K562 (cell line): ENCODE data around the gene SLC4A4. TPM values are rescaled to one million over a fixed set of nuclear protein-coding genes. Genes with fewer than 3 reads are reported as not detected.

Experiments used
- ATAC-seq: fragments of 200-7000 bp; cut with Tn5 transposase; 3 replicates; pipeline ENCODE4 v1.9.1; 2020; ENCODE audit warnings: moderate library complexity
- BruUV-seq: library from RNA; stranded (reverse); fragments of 400-500 nt; replicated peaks from 2 replicates; lab custom pipeline; 2021; lab: Mats Ljungman, UMichigan
- CTCF ChIA-PET: fragments of 300-600 bp; formaldehyde crosslinking; extraction: SDS; loops from one replicate; lab custom pipeline; 2021; ENCODE audit warnings: low intra/inter-chr PET ratio; lab: Yijun Ruan, JAX
- POLR2A ChIA-PET: fragments of 300-600, 350-650 bp; sonication (Branson Sonifier 250); formaldehyde crosslinking; extraction: SDS; loops from one replicate; lab custom pipeline; 2021; ENCODE audit warnings: antibody characterized with exemption, inconsistent platforms; lab: Yijun Ruan, JAX
- DNase-seq, 4 experiments: peaks; one replicate each; pipeline versions ENCODE4 v3.0.0 to v3.0.0-alpha.2; 2011 to 2018; ENCODE audit warnings: low spot score in 3 of 4, mixed read lengths in 3 of 4; ENCODE audit errors: extremely low read depth in 1 of 4
- FAIRE-seq: peaks from 2 replicates; lab custom pipeline; 2011; peaks lifted over from hg19 to GRCh38; lab: Jason Lieb, UNC
- H2AFZ ChIP-seq: 2 replicates; pipeline ENCODE4 v1.6.0; 2011; ENCODE audit warnings: low read depth, low read length, control low read depth, inconsistent platforms
- H3K27ac ChIP-seq: fragments of 200-600 bp; 3 replicates; pipeline ENCODE4 v1.8.0; 2011; ENCODE audit warnings: low read depth, mild to moderate bottlenecking, control low read depth, inconsistent platforms, low read length, moderate library complexity, mixed read lengths; ENCODE audit errors: extremely low read depth
- H3K27me3 ChIP-seq, 2 experiments: fragments of 300-600 bp in 1 of 2; 2 replicates in 1 of 2; 3 replicates in 1 of 2; pipeline versions ENCODE4 v1.6.0 to v1.8.0; 2011; ENCODE audit warnings: inconsistent platforms in 2 of 2, low read length in 2 of 2, mild to moderate bottlenecking in 1 of 2, mixed read lengths in 1 of 2, moderate library complexity in 1 of 2; ENCODE audit not compliant: control insufficient read depth in 2 of 2, insufficient read depth in 2 of 2
- H3K36me3 ChIP-seq: fragments of 300-600 bp; 3 replicates; pipeline ENCODE4 v1.8.0; 2011; ENCODE audit warnings: mild to moderate bottlenecking, low read length, inconsistent platforms; ENCODE audit not compliant: control insufficient read depth, insufficient read depth
- H3K4me1 ChIP-seq, 2 experiments: fragments of 200-600 bp in 1 of 2; replicated peaks in 1 of 2; 2 replicates in 1 of 2; 3 replicates in 1 of 2; pipeline versions ENCODE4 v1.5.1 to v1.8.0; 2011; ENCODE audit warnings: inconsistent platforms in 2 of 2, low read length in 2 of 2, mild to moderate bottlenecking in 1 of 2, mixed read lengths in 1 of 2, moderate library complexity in 1 of 2; ENCODE audit not compliant: control insufficient read depth in 2 of 2, insufficient read depth in 2 of 2
- H3K4me2 ChIP-seq: 2 replicates; pipeline ENCODE4 v1.6.1; 2011; ENCODE audit warnings: low read length, control low read depth, inconsistent platforms, mixed read lengths; ENCODE audit not compliant: insufficient read depth
- H3K4me3 ChIP-seq: fragments of 200-600 bp; sonication (generic), shearing (Covaris generic); 2 replicates; pipeline ENCODE4 v1.5.1; 2016; ENCODE audit warnings: control low read depth, inconsistent platforms
- H3K79me2 ChIP-seq: fragments of 200-600 bp; 3 replicates; pipeline ENCODE4 v1.8.0; 2011; ENCODE audit warnings: low read length, inconsistent platforms; ENCODE audit not compliant: control insufficient read depth, insufficient read depth
- H3K9ac ChIP-seq, 2 experiments: 2 replicates each; pipeline versions ENCODE4 v1.6.0 to v1.6.1; 2011; ENCODE audit warnings: low read depth in 2 of 2, low read length in 2 of 2, control low read depth in 1 of 2, inconsistent platforms in 1 of 2, mild to moderate bottlenecking in 1 of 2, mixed read lengths in 1 of 2; ENCODE audit not compliant: insufficient read depth in 1 of 2
- H3K9me1 ChIP-seq: one replicate; pipeline ENCODE4 v1.6.0; 2011; ENCODE audit warnings: inconsistent platforms, mild to moderate bottlenecking, low read length, moderate library complexity; ENCODE audit not compliant: control insufficient read depth, insufficient read depth
- H3K9me3 ChIP-seq: replicated peaks from 2 replicates; pipeline ENCODE4 v1.5.1; 2011; ENCODE audit warnings: low read depth, low read length, inconsistent platforms; ENCODE audit not compliant: control insufficient read depth, insufficient read depth
- H4K20me1 ChIP-seq: replicated peaks from 2 replicates; pipeline ENCODE4 v1.6.1; 2011; ENCODE audit warnings: low read length, inconsistent platforms, mixed read lengths; ENCODE audit not compliant: control insufficient read depth, insufficient read depth
- ARID1B ChIP-seq: fragments of 450-650 bp; IDR thresholded peaks from 2 replicates; pipeline ENCODE4 v1.6.1; 2016; ENCODE audit warnings: antibody characterized with exemption, mild to moderate bottlenecking, inconsistent platforms
- ETV1 ChIP-seq: fragments of 450-650 bp; conservative IDR thresholded peaks from 2 replicates; pipeline ENCODE4 v1.6.1; 2016; ENCODE audit warnings: missing genetic modification characterization, control low read depth, low read depth, missing compliant biosample characterization
- NFIC ChIP-seq: fragments of 450-650 bp; IDR thresholded peaks from 2 replicates; pipeline ENCODE4 v1.6.1; 2017; ENCODE audit warnings: mild to moderate bottlenecking, inconsistent platforms
- NFRKB ChIP-seq: fragments of 450-650 bp; IDR thresholded peaks from 2 replicates; pipeline ENCODE4 v1.6.1; 2016; ENCODE audit warnings: low read depth
- USF2 ChIP-seq: sonication (generic); formaldehyde crosslinking; IDR thresholded peaks from 2 replicates; pipeline ENCODE4 v1.5.0; 2020; ENCODE audit warnings: missing genetic modification reagents
- ZBTB1 ChIP-seq: sonication (generic); formaldehyde crosslinking; IDR thresholded peaks from 2 replicates; pipeline ENCODE4 v1.8.1; 2023; ENCODE audit warnings: missing genetic modification reagents, low read depth, mild to moderate bottlenecking, borderline replicate concordance
- ZNF384 ChIP-seq: IDR thresholded peaks from 2 replicates; pipeline ENCODE4 v1.6.1; 2012; ENCODE audit warnings: low read depth, low read length, improper control_type of control experiment
- ZNF512 ChIP-seq: IDR thresholded peaks from 2 replicates; pipeline ENCODE4 v1.6.1; 2016; ENCODE audit warnings: missing genetic modification characterization, missing compliant biosample characterization
- WGBS: fragments of 100-300 bp; shearing (Covaris generic); methylation state at CpG from one replicate; pipeline ENCODE4 v1.1.6; 2016; ENCODE audit warnings: low coverage, mixed read lengths; ENCODE audit not compliant: insufficient coverage; ENCODE audit errors: missing lambda C conversion rate; 5-methylcytosine and 5-hydroxymethylcytosine counted together
- in situ Hi-C: fragments of 300-500 bp; cut with MboI; formaldehyde crosslinking; loops from 4 replicates; pipeline ENCODE4 v1.15.0; 2018; ENCODE audit warnings: inconsistent platforms, mixed read lengths
- intact Hi-C: fragments of 100-400 bp; cut with micrococcal nuclease; formaldehyde crosslinking; loops from 2 replicates; pipeline ENCODE4 v1.14.2; 2022
- polyA plus RNA-seq, 8 experiments: library from polyadenylated mRNA; depleted of rRNA in 4 of 8; stranded (reverse) in 5 of 8; unstranded in 3 of 8; fragments of >200 nt; fragmentation: Nextera tagmentation in 2 of 8; fragmentation: Illumina TruSeq in 1 of 8; extraction: Ambion mirVana in 2 of 8; extraction: Trizol in 1 of 8; gene quantifications; 2 replicates each; pipeline versions ENCODE4 v1.2.1 to v1.2.3, GENCODE V29; 2011 to 2014; ENCODE audit warnings: inconsistent platforms in 1 of 8, missing spikeins in 1 of 8
- total RNA-seq, 7 experiments: library from RNA; depleted of rRNA in 6 of 7; stranded (reverse); fragments of >200 nt in 6 of 7; fragmentation: Illumina TruSeq in 2 of 7; extraction: Trizol in 2 of 7; gene quantifications; 2 replicates each; pipeline versions ENCODE4 v1.2.1 to v1.2.3, GENCODE V29; 2011 to 2021; ENCODE audit warnings: low replicate concordance in 1 of 7

Gene SLC4A4
- total and polyA plus RNA-seq, 9 of the 15 experiments (the other 6 are each of a cell fraction or from before 2014, with no cell fraction given) = 0.01 to 0.18 (median 0.07) TPM; not detected in 2

GRCh38 chr4:71442336-71442735 lies 103.5 kb downstream of the SLC4A4 start:
- Histone ChIP-seq H3K9me1 (no peaks in the 10 kb centered on the region), H3K27me3 (no peaks in the 10 kb centered on the region), H3K4me3 (no peak overlapping the region), H3K27ac (no peak overlapping the region), H2AFZ (no peak overlapping the region), H3K4me2 (no peak overlapping the region), H4K20me1 (no peaks in the 10 kb centered on the region), H3K9me3 (no peaks in the 10 kb centered on the region), H3K79me2 (no peaks in the 10 kb centered on the region), H3K4me1 (peaks cover 0 to 6% of the 10 kb centered on the region in 2 experiments; a peak in 3 of 5 replicates), H3K36me3 (no peaks in the 10 kb centered on the region), H3K9ac (no peak overlapping the region)
- no TSS peak for BruUV-seq
- no peak for DNase-seq
- intact Hi-C loops (no loop called here), in situ Hi-C loops (no loop called here)
- ATAC-seq = no peak
- ChIA-PET CTCF (no interaction called here), POLR2A (interaction anchor here (1.0 to 1.4 kb wide), 2 partner anchors 16 to 37 kb away, joined by 3 read pairs; no protein-coding TSS in a partner anchor)
- WGBS = 0% methylated on average over 3 of the region's 3 CpGs
- no peak for FAIRE-seq
- no peak for TF ChIP-seq ETV1 (tag)
- no peak for TF ChIP-seq ZNF384
- TF ChIP-seq NFIC = no peak
- no peak for TF ChIP-seq USF2 (CRISPR knock-in tag)
- TF ChIP-seq NFRKB = no peak
- TF ChIP-seq ZBTB1 (CRISPR knock-in tag) = no peak
- no peak for TF ChIP-seq ZNF512
- no peak for TF ChIP-seq ARID1B
